Mesodermal cell (in vitro differentiated cells): ENCODE measurements around the gene MEIS1.

Experiments used
- H3K27ac ChIP-seq: 2 replicates; pipeline ENCODE4 v1.7.0; 2013; ENCODE audit warnings: mild to moderate bottlenecking, low read depth, low read length, moderate library complexity; ENCODE audit not compliant: severe bottlenecking
- H3K36me3 ChIP-seq: 2 replicates; pipeline ENCODE4 v1.7.1; 2013; ENCODE audit warnings: mild to moderate bottlenecking, low read length, moderate library complexity; ENCODE audit not compliant: control insufficient read depth, insufficient read depth
- H3K4me1 ChIP-seq: one replicate; pipeline ENCODE4 v1.7.1; 2013; ENCODE audit warnings: mild to moderate bottlenecking, low read length; ENCODE audit not compliant: insufficient read depth, control insufficient read depth, poor library complexity, severe bottlenecking
- H3K4me3 ChIP-seq: 2 replicates; pipeline ENCODE4 v1.7.0; 2013; ENCODE audit warnings: low read length, control low read depth, mild to moderate bottlenecking; ENCODE audit not compliant: insufficient read depth, poor library complexity, severe bottlenecking; ENCODE audit errors: extremely low read depth
- H3K9me3 ChIP-seq: 2 replicates; pipeline ENCODE4 v1.7.1; 2013; ENCODE audit warnings: mild to moderate bottlenecking, low read length, moderate library complexity; ENCODE audit not compliant: control insufficient read depth
- WGBS, 2 experiments: methylation state at CpG; one replicate each; pipeline ENCODE4 v1.1.5; 2013; ENCODE audit warnings: missing lambda C conversion rate in 2 of 2; ENCODE audit not compliant: insufficient coverage in 2 of 2; 5-methylcytosine and 5-hydroxymethylcytosine counted together

Gene MEIS1

GRCh38 chr2:66431846-66432587 is 2.9 kb upstream of the MEIS1 start:
- Histone ChIP-seq H3K27ac (no peak overlapping the region), H3K9me3 (no peaks in the 10 kb centered on the region), H3K4me3 (peak overlapping the region; percentile 48), H3K4me1 (peaks cover 20% of the 10 kb centered on the region), H3K36me3 (no peaks in the 10 kb centered on the region)
- WGBS, 2 experiments: 13 to 16% methylated on average over 16 to 23 of the region's 39 CpGs

DNA sequence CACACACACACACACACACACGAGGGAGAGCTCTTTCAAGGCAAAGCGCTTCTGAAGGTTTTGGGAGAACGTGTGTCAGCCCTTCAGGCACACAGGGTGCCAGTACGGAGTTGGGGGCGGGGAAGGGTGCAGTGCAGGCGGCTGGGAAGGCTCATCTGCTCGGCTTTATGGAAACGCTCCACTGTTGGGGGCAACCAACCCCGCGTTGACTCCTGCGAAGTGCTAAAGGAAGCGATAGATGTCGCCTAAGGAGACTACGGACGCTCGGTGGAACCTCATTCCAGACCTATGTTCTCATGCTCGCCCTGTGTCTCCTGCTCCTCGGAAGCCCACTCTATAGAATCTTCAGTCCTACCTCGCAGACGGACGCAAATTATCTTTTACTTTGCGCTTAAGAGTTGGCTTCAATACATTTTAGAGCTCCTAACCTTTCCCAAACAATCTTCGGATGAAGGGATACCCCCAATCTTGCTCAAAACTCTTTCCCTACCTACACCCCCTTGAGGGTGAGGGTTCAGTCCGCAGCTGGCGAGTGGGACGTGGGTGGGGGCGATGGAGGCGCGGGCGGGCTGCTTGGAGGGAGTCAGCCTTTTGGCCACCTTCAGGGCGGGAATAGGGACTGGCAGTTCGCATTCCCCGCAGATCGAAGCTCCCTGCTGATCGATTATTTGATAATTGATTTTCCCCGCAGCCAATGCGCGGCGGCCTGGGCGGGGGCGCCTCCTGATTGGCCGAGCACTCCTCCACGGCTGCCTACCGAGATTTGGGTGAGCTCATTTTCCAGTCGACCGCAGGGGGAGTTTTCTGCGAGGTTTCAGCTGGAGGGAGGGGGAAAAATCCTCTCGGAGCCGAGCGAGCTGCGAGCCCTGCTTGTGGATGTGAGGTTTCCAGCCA is 1.9 kb upstream of the MEIS1 start:
- 0% methylated on average over 32 to 35 of the region's 51 CpGs for WGBS, 2 experiments
- Histone ChIP-seq H3K4me1 (peaks cover 16% of the 10 kb centered on the region), H3K4me3 (peak overlapping the region; percentile 48), H3K27ac (peak overlapping the region; percentile 96), H3K9me3 (no peaks in the 10 kb centered on the region), H3K36me3 (peaks cover 4% of the 10 kb centered on the region)

GRCh38 chr2:66433695-66433944 is 1.3 kb upstream of the MEIS1 start:
- H3K4me3 ChIP-seq: peak overlapping the region; percentile 48
- WGBS, 2 experiments: 0% methylated on average over 1 of the region's 7 CpGs
- H3K36me3 ChIP-seq: peaks cover 4% of the 10 kb centered on the region
- no peaks in the 10 kb centered on the region for H3K9me3 ChIP-seq
- H3K27ac ChIP-seq: peak overlapping the region; percentile 96
- H3K4me1 ChIP-seq: peaks cover 16% of the 10 kb centered on the region

GRCh38 chr2:66433945-66434678 is 813 bp upstream of the MEIS1 start:
- peaks cover 14% of the 10 kb centered on the region for H3K4me1 ChIP-seq
- H3K27ac ChIP-seq: peak overlapping the region; percentile 96
- WGBS, 2 experiments: 0% methylated on average over 41 to 54 of the region's 61 CpGs

DNA sequence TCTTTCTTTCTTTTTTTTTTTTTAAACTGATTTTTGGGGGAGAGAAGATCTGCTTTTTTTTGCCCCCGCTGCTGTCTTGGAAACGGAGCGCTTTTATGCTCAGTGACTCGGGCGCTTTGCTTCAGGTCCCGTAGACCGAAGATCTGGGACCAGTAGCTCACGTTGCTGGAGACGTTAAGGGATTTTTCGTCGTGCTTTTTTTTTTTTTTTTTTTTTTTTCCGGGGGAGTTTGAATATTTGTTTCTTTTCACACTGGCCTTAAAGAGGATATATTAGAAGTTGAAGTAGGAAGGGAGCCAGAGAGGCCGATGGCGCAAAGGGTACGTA is 587 bp downstream of the MEIS1 start:
- Histone ChIP-seq H3K4me1 (peaks cover 19% of the 10 kb centered on the region), H3K9me3 (no peaks in the 10 kb centered on the region), H3K36me3 (peaks cover 5% of the 10 kb centered on the region), H3K27ac (peak overlapping the region; percentile 96), H3K4me3 (peak overlapping the region; percentile 48)
- WGBS, 2 experiments: 0% methylated on average over 5 of the region's 15 CpGs

More at GRCh38 chr2:66433945-66434678, 813 bp upstream of the MEIS1 start:
- Histone ChIP-seq H3K9me3 (no peaks in the 10 kb centered on the region), H3K36me3 (peaks cover 4% of the 10 kb centered on the region), H3K4me3 (peak overlapping the region; percentile 48)

GRCh38 chr2:66435963-66436362 is 1.0 kb downstream of the MEIS1 start:
- H3K4me3 ChIP-seq: peak overlapping the region; percentile 48
- H3K4me1 ChIP-seq: peaks cover 15% of the 10 kb centered on the region
- WGBS, 2 experiments: no CpG with 5 or more reads among the region's 2 CpGs
- H3K36me3 ChIP-seq: peaks cover 9% of the 10 kb centered on the region
- H3K9me3 ChIP-seq: no peaks in the 10 kb centered on the region
- peak overlapping the region; percentile 96 for H3K27ac ChIP-seq

DNA sequence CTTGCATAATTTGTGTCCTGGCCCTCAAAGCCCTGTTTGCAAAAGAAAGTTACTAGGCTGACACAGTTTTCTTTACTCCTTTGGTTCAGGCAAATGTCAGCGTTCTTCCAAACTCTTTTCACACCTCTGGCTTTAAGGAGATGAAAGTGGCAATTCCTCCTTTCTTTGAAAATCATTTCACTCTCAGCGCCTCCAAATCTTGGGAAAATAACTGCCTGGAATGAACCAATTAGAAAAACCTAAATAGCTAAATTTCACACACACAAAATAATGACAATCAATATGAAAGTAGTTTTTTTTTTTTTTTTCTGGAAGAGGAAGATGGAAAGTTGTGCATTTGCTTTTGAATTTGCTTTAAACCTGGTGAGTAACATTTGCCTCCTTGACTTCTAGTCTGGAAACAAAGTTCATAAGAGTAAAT is 1.7 kb downstream of the MEIS1 start:
- Histone ChIP-seq H3K9me3 (no peaks in the 10 kb centered on the region), H3K4me3 (peak overlapping the region; percentile 48), H3K27ac (peak overlapping the region; percentile 96), H3K4me1 (peaks cover 11% of the 10 kb centered on the region), H3K36me3 (peaks cover 13% of the 10 kb centered on the region)
- WGBS, 2 experiments: 0% methylated on average over 1 of the region's 2 CpGs; no CpG with 5 or more reads in 1 of the 2 experiments

GRCh38 chr2:66437109-66437690 is 2.3 kb downstream of the MEIS1 start:
- peaks cover 14% of the 10 kb centered on the region for H3K36me3 ChIP-seq
- no peaks in the 10 kb centered on the region for H3K9me3 ChIP-seq
- peak overlapping the region; percentile 96 for H3K27ac ChIP-seq
- peaks cover 11% of the 10 kb centered on the region for H3K4me1 ChIP-seq
- peak overlapping the region; percentile 48 for H3K4me3 ChIP-seq
- 0% methylated on average over 7 to 9 of the region's 14 CpGs for WGBS, 2 experiments

GRCh38 chr2:66437691-66438497 is 3.0 kb downstream of the MEIS1 start:
- H3K27ac ChIP-seq: peak overlapping the region; percentile 96

GRCh38 chr2:66438498-66438833 is 3.5 kb downstream of the MEIS1 start:
- H3K36me3 ChIP-seq: peaks cover 14% of the 10 kb centered on the region
- peak overlapping the region; percentile 48 for H3K4me3 ChIP-seq
- 0 to 23% methylated on average over 4 to 5 of the region's 8 CpGs for WGBS, 2 experiments
- peak overlapping the region; percentile 96 for H3K27ac ChIP-seq
- H3K4me1 ChIP-seq: peaks cover 11% of the 10 kb centered on the region
- no peaks in the 10 kb centered on the region for H3K9me3 ChIP-seq

More at GRCh38 chr2:66437691-66438497, 3.0 kb downstream of the MEIS1 start:
- Histone ChIP-seq H3K4me3 (peak overlapping the region; percentile 48), H3K4me1 (peaks cover 11% of the 10 kb centered on the region), H3K36me3 (peaks cover 14% of the 10 kb centered on the region), H3K9me3 (no peaks in the 10 kb centered on the region)
- 1 to 4% methylated on average over 19 to 20 of the region's 22 CpGs for WGBS, 2 experiments
